Bladder microvascular endothelial cell (primary cell): ENCODE data around the gene DPH7. TPM values are rescaled to one million over a fixed set of nuclear protein-coding genes. Genes with fewer than 3 reads are reported as not detected.

ENCODE experiments used
- total RNA-seq: library from RNA; depleted of rRNA; stranded (reverse); fragments of >200 nt; gene quantifications from 2 replicates; pipeline ENCODE4 v1.2.3, GENCODE V29; 2014

DPH7 gene
- total RNA-seq, result 17.2 and 28.9 TPM in 2 replicates

DNA sequence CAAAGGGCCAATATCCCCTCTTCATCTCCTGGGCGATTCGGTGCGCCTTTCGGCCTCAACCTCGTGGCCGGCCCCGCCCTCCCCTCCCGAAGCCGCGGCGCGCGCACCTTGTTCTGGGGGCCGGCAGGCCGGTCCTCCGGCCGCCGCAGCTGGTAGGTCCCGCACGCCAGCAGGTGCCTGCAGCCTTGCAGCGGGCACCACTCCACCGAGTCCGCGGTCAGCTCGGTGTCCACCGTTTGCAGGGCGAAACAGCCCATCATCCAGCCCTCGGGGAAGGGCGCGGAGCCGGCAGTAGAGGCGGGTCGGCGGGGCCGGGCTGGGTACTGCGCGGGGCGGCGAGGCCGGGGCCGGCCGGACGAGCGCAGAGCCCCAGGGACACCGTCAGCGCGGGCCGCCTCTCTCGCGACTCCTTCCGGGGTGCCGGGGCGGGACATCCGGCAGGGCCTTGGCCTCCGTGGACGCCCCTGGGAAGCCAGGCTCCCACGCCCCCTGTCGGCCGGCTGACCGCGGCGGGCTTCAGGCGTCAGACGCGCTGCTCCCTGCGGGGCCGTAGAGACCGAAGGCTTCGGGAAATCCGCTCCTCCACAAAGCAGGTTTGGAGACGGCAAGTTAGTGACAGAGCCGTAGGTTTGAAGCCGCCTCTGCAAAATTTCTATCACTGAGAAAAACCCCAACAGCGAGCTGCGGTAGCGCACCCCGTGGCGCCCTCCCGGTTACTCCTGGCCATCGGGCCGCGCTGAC is at the start of gene DPH7:
DPH7 (minus strand) TSS at position 408 of the 741 bp plus-strand sequence; CDS start at position 260, 148 bp downstream.

GRCh38 chr9:137618105-137619067 is 39.7 kb upstream of the DPH7 start, which contains the start of gene EHMT1:
Gene EHMT1, plus strand, starts transcription at chr9:137619005. Its CDS starts 24 bp downstream, at chr9:137619029.

DNA sequence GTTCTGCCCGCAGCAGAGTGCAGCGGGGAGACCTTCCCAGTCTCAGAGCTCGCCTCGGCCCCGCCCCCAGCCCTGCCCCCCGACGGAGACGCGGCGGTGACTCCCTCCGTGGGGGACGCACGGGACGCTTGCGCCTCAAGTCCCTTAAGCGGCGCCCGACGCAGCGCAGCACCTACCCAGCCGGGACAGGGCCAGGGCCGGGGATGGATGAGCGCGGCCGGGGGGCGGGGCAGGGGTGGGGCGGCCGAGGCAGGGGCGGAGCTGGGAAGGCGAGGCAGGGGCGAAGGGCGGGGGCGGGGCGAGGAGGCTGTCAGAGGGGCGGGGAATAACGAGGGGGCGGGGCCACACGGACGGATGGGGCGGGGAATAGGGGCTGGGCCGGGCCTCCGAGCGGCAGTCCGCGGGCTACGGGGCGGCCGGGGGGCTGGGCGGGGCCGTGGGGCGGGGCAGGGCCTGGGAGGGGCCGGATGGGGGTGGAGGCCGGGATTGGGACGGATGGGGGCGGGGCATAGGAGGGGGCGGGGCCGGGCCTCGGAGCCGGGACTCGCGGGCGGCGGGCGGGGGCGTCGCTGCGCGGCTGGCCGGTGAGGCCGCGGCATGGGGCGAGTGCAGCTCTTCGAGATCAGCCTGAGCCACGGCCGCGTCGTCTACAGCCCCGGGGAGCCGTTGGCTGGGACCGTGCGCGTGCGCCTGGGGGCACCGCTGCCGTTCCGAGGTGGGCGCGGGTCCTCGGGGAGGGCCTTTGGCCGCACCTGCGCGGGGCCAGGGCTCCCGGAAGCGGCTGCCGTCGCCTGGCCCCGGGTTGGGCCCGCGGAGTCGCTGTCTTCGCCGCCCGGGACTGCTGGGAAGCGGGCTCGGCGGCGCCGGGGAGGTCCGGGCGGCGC is 26.6 kb upstream of the DPH7 start, which contains the start of gene ARRDC1:
ARRDC1 (plus strand) TSS at position 566 of the 884 bp plus-strand sequence; CDS start at position 598, 32 bp downstream.

DNA sequence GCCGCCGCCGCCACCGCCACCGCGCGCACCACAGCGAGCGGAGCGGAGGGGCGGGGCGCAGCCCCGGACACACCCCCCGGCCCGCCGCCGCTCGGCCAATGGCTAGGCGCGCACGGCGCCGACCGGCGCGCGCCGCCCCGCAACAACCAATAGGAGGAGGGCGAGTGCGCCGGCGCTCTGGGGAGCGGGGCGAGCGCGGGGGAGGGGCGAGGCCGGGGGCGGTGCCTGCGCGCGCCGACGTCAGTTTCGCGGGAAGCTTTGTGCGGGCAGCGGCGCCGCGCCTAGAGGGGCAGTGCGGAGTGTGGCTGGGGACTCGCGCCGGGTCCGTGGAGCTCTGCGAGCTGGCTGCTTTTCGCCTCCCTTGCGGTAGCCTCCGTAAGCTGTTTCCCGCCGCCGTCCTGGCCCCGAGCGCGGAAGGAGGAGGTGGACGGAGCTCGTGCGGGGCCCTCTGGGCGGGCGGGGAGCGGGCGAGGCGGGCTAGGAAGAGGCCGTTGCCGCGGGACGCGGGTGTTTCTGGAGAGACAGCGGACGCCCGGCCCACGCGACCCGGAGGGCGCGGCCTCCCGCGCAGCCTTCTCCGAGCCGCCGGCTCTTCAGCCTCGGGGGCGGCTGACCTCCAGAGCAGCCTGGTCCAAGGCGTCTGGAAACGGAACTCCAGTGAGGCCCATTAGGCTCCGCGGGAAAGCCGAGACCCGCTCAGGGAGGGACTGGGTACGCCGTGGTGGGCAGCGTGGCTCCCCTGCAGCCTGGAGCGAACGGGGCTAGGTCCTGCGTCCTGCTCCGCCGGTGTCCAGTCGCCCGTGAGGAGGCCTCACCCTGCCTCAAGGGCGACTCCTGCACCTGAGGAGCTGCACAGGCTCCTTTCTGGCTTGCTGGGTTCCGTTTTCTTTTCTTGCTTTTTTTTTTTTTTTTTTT is 12.0 kb upstream of the DPH7 start, which contains the start of gene ZMYND19:
ZMYND19 (minus strand) TSS at position 44 of the 915 bp plus-strand sequence. CDS start 249 bp downstream, outside the sequence.

GRCh38 chr9:137551264-137552021 is 27.3 kb downstream of the DPH7 start, which contains the start of gene MRPL41:
Gene MRPL41, plus strand, starts transcription at chr9:137551879. Its CDS starts 203 bp downstream, at chr9:137552082.

DNA sequence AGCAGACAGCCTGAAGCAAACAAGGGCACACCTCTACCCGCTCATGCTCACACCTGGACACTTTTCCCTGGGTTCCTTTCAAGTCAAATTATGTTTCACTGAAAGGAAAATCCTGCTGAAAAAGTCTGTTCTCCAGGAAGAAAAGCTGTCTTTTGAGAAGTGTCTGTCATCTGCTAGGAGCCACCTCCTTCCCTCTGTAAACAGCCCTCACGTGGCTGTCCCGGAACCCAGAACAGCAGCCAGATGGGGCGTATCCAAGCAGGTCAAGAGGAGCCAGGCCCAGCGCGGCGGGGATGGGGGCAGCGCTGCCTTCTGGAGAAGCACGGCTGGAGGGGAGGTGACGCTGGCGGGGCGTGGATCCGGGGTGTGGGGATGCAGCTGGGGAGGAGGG is 28.5 kb downstream of the DPH7 start, which contains the start of gene PNPLA7:
PNPLA7 (minus strand) TSS at position 172 of the 391 bp plus-strand sequence. CDS start 205 bp downstream, outside the sequence.

Other genes starting within 250 kb of the DPH7 start
- gene EXD3, start 155.8 kb downstream of the DPH7 start, total RNA-seq, result 18.0 and 25.7 TPM in 2 replicates
- gene NOXA1, start 155.5 kb downstream of the DPH7 start, total RNA-seq, result 0.97 and 2.1 TPM in 2 replicates
- gene ENTPD8, start 137.6 kb downstream of the DPH7 start, total RNA-seq, result 0.06 and 0.16 TPM in 2 replicates
- gene NSMF, start 119.6 kb downstream of the DPH7 start, total RNA-seq, result 11.0 and 20.5 TPM in 2 replicates
- 0.49 and 1.3 TPM in 2 replicates for gene PNPLA7, start 28.5 kb downstream of the DPH7 start, total RNA-seq
- gene MRPL41, start 27.0 kb downstream of the DPH7 start, total RNA-seq, result 48.6 and 66.5 TPM in 2 replicates
- 14.7 and 15.0 TPM in 2 replicates for gene ZMYND19, start 11.6 kb upstream of the DPH7 start, total RNA-seq
- gene ARRDC1, start 26.8 kb upstream of the DPH7 start, total RNA-seq, result 25.7 and 32.6 TPM in 2 replicates
- gene EHMT1, start 40.1 kb upstream of the DPH7 start, total RNA-seq, result 41.9 and 85.3 TPM in 2 replicates